HepG2 (cell line): Measurements from ENCODE around the gene TYMP. TPM values are rescaled to one million over a fixed set of nuclear protein-coding genes. Genes with fewer than 3 reads are reported as not detected.

Experiments used
- ATAC-seq: fragments of 200-7000 bp; cut with Tn5 transposase; 3 replicates; pipeline ENCODE4 v1.9.1; 2020; ENCODE audit warnings: mild to moderate bottlenecking, moderate library complexity
- BruUV-seq: library from RNA; stranded (reverse); fragments of 400-500 nt; replicated peaks from 2 replicates; lab custom pipeline; 2021; lab: Mats Ljungman, UMichigan
- CTCF ChIA-PET: fragments of 300-600 bp; formaldehyde crosslinking; extraction: SDS; loops from one replicate; lab custom pipeline; 2021; ENCODE audit warnings: low total read pairs, inconsistent platforms, low intra/inter-chr PET ratio; lab: Yijun Ruan, JAX
- POLR2A ChIA-PET: fragments of 350-600 bp; sonication (Branson Sonifier 250); formaldehyde crosslinking; loops from one replicate; lab custom pipeline; 2020; ENCODE audit warnings: antibody characterized with exemption, inconsistent platforms; lab: Yijun Ruan, JAX
- DNase-seq: peaks from one replicate; pipeline ENCODE4 v3.0.0-alpha.2; 2015; ENCODE audit warnings: low spot score
- FAIRE-seq: peaks from 3 replicates; lab custom pipeline; 2011; peaks lifted over from hg19 to GRCh38; lab: Jason Lieb, UNC
- H2AFZ ChIP-seq: one replicate; pipeline ENCODE4 v1.6.1; 2011; ENCODE audit warnings: low read length, inconsistent platforms
- H3K27ac ChIP-seq: fragments of 300-600 bp; 3 replicates; pipeline ENCODE4 v1.8.0; 2011; ENCODE audit warnings: mixed run types, mild to moderate bottlenecking, mixed read lengths, low read length, inconsistent platforms; ENCODE audit not compliant: insufficient read depth; ENCODE audit errors: extremely low read length
- H3K27me3 ChIP-seq, 2 experiments: fragments of 200-600 bp in 1 of 2; 2 replicates in 1 of 2; 3 replicates in 1 of 2; pipeline versions ENCODE4 v1.6.0 to v1.8.0; 2011; ENCODE audit warnings: low read length in 2 of 2, mild to moderate bottlenecking in 2 of 2, moderate library complexity in 2 of 2, inconsistent platforms in 1 of 2; ENCODE audit not compliant: insufficient read depth in 2 of 2, control insufficient read depth in 1 of 2
- H3K36me3 ChIP-seq, 2 experiments: fragments of 200-600 bp in 1 of 2; replicated peaks in 1 of 2; 2 replicates in 1 of 2; 3 replicates in 1 of 2; pipeline versions ENCODE4 v1.5.1 to v1.8.0; 2011; ENCODE audit warnings: low read length in 2 of 2, inconsistent platforms in 1 of 2; ENCODE audit not compliant: insufficient read depth in 2 of 2, control insufficient read depth in 1 of 2
- H3K4me1 ChIP-seq: 2 replicates; pipeline ENCODE4 v1.5.1; 2012; ENCODE audit warnings: low read length, inconsistent platforms; ENCODE audit not compliant: insufficient read depth
- H3K4me2 ChIP-seq: 2 replicates; pipeline ENCODE4 v1.6.0; 2011; ENCODE audit warnings: low read depth, low read length, inconsistent platforms
- H3K4me3 ChIP-seq, 3 experiments: fragments of 200-600 bp in 1 of 3; sonication (generic), shearing (Covaris generic) in 1 of 3; replicated peaks in 1 of 3; 2 replicates each; pipeline ENCODE4 v1.5.1; 2011 to 2016; ENCODE audit warnings: low read length in 3 of 3, inconsistent platforms in 2 of 3, low read depth in 2 of 3, mild to moderate bottlenecking in 2 of 3, control low read depth in 1 of 3, mixed read lengths in 1 of 3; ENCODE audit not compliant: insufficient read depth in 1 of 3
- H3K79me2 ChIP-seq: one replicate; pipeline ENCODE4 v1.6.1; 2011; ENCODE audit warnings: low read length, inconsistent platforms; ENCODE audit not compliant: insufficient read depth
- H3K9ac ChIP-seq: 2 replicates; pipeline ENCODE4 v1.6.0; 2011; ENCODE audit warnings: mild to moderate bottlenecking, low read depth, low read length, inconsistent platforms; ENCODE audit not compliant: insufficient read depth
- H3K9me3 ChIP-seq: 2 replicates; pipeline ENCODE4 v1.5.1; 2012; ENCODE audit warnings: mild to moderate bottlenecking, low read length
- H4K20me1 ChIP-seq: 2 replicates; pipeline ENCODE4 v1.6.0; 2011; ENCODE audit warnings: inconsistent platforms, mild to moderate bottlenecking, low read length, moderate library complexity; ENCODE audit not compliant: insufficient read depth
- RBFOX2 ChIP-seq: fragments of 200-400 bp; formaldehyde crosslinking; IDR thresholded peaks from 2 replicates; pipeline ENCODE4 v1.6.1; 2017; ENCODE audit warnings: low read depth, mild to moderate bottlenecking, low read length
- ZBTB38 ChIP-seq: sonication (generic); formaldehyde crosslinking; IDR thresholded peaks from 2 replicates; pipeline ENCODE4 v1.5.1; 2020; ENCODE audit warnings: mild to moderate bottlenecking, missing genetic modification reagents
- ZNF83 ChIP-seq: sonication (generic); formaldehyde crosslinking; IDR thresholded peaks from 2 replicates; pipeline ENCODE4 v1.4.0; 2020; ENCODE audit warnings: missing genetic modification reagents, mild to moderate bottlenecking, borderline replicate concordance
- ZNF878 ChIP-seq: sonication (generic); formaldehyde crosslinking; IDR thresholded peaks from 2 replicates; pipeline ENCODE4 v1.8.1; 2023; ENCODE audit warnings: mild to moderate bottlenecking, missing genetic modification reagents, moderate library complexity
- WGBS: methylation state at CpG from one replicate; pipeline ENCODE4 v1.1.6; 2017; ENCODE audit warnings: low lambda C conversion rate; 5-methylcytosine and 5-hydroxymethylcytosine counted together
- in situ Hi-C: cut with HindIII; loops from 2 replicates; pipeline ENCODE4 v1.10.0; 2017; ENCODE audit warnings: low pct_unique_long_range_greater_than_20kb; ENCODE audit not compliant: extremely low pct_ligation_motif_present
- intact Hi-C: fragments of 100-400 bp; cut with micrococcal nuclease; formaldehyde crosslinking; loops from one replicate; pipeline ENCODE4 v1.10.0; 2022; ENCODE audit not compliant: unreplicated experiment
- polyA plus RNA-seq, 8 experiments: library from polyadenylated mRNA; depleted of rRNA in 3 of 8; stranded (reverse) in 7 of 8; unstranded in 1 of 8; fragments of >200 nt; fragmentation: Illumina TruSeq in 4 of 8; extraction: Trizol in 4 of 8; gene quantifications; 2 replicates each; pipeline versions ENCODE4 v1.2.1 to v1.2.3, GENCODE V29; 2011 to 2016; ENCODE audit warnings: low read depth in 4 of 8, missing spikeins in 1 of 8, mixed read lengths in 1 of 8; ENCODE audit not compliant: insufficient read depth in 1 of 8
- total RNA-seq, 5 experiments: library from RNA; depleted of rRNA; stranded (reverse); fragments of >200 nt; fragmentation: Illumina TruSeq; extraction: Trizol; gene quantifications; 2 replicates each; pipeline ENCODE4 v1.2.3, GENCODE V29; 2016; ENCODE audit warnings: low read depth in 1 of 5
- TF ChIP-seq, protein P1 (sequence below): sonication (generic); formaldehyde crosslinking; IDR thresholded peaks from 2 replicates; pipeline ENCODE4 v1.5.0; 2020; ENCODE audit warnings: mild to moderate bottlenecking, missing genetic modification reagents, borderline replicate concordance

Gene TYMP
- total and polyA plus RNA-seq, 2 of the 13 experiments (the other 11 are each of a cell fraction or from before 2014, with no cell fraction given), result 3.9 to 4.3 TPM

DNA sequence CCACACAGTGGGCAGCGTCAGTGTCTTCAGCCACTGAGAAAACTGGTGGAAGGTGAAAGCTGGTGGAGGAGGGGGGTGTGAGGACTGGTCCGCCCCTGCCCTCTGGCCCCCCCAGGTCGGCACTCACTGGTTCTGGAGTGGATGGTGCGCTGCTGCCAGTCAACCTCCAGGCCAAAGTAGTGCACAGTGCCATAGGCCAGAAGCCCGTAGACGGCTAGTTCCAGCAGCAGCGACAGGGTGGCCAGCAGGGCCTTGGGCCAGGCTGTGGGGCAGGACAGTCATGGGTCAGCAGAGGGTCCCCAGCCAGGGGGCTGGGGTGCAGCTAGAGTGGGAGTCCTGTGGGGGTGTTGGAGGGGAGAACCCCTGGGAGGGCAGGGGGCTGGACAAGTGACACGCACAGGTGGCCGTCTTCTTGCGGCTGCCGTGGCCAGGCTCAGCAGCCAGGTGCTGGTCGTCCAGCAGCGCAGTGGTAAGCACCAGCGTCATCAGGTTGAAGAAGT is 24.5 kb downstream of the TYMP start (continued):
- TF ChIP-seq, protein P1, sequence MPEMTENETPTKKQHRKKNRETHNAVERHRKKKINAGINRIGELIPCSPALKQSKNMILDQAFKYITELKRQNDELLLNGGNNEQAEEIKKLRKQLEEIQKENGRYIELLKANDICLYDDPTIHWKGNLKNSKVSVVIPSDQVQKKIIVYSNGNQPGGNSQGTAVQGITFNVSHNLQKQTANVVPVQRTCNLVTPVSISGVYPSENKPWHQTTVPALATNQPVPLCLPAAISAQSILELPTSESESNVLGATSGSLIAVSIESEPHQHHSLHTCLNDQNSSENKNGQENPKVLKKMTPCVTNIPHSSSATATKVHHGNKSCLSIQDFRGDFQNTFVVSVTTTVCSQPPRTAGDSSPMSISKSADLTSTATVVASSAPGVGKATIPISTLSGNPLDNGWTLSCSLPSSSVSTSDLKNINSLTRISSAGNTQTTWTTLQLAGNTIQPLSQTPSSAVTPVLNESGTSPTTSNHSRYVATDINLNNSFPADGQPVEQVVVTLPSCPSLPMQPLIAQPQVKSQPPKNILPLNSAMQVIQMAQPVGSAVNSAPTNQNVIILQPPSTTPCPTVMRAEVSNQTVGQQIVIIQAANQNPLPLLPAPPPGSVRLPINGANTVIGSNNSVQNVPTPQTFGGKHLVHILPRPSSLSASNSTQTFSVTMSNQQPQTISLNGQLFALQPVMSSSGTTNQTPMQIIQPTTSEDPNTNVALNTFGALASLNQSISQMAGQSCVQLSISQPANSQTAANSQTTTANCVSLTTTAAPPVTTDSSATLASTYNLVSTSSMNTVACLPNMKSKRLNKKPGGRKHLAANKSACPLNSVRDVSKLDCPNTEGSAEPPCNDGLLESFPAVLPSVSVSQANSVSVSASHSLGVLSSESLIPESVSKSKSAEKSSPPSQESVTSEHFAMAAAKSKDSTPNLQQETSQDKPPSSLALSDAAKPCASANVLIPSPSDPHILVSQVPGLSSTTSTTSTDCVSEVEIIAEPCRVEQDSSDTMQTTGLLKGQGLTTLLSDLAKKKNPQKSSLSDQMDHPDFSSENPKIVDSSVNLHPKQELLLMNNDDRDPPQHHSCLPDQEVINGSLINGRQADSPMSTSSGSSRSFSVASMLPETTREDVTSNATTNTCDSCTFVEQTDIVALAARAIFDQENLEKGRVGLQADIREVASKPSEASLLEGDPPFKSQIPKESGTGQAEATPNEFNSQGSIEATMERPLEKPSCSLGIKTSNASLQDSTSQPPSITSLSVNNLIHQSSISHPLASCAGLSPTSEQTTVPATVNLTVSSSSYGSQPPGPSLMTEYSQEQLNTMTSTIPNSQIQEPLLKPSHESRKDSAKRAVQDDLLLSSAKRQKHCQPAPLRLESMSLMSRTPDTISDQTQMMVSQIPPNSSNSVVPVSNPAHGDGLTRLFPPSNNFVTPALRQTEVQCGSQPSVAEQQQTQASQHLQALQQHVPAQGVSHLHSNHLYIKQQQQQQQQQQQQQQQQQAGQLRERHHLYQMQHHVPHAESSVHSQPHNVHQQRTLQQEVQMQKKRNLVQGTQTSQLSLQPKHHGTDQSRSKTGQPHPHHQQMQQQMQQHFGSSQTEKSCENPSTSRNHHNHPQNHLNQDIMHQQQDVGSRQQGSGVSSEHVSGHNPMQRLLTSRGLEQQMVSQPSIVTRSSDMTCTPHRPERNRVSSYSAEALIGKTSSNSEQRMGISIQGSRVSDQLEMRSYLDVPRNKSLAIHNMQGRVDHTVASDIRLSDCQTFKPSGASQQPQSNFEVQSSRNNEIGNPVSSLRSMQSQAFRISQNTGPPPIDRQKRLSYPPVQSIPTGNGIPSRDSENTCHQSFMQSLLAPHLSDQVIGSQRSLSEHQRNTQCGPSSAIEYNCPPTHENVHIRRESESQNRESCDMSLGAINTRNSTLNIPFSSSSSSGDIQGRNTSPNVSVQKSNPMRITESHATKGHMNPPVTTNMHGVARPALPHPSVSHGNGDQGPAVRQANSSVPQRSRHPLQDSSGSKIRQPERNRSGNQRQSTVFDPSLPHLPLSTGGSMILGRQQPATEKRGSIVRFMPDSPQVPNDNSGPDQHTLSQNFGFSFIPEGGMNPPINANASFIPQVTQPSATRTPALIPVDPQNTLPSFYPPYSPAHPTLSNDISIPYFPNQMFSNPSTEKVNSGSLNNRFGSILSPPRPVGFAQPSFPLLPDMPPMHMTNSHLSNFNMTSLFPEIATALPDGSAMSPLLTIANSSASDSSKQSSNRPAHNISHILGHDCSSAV, result no peak

DNA sequence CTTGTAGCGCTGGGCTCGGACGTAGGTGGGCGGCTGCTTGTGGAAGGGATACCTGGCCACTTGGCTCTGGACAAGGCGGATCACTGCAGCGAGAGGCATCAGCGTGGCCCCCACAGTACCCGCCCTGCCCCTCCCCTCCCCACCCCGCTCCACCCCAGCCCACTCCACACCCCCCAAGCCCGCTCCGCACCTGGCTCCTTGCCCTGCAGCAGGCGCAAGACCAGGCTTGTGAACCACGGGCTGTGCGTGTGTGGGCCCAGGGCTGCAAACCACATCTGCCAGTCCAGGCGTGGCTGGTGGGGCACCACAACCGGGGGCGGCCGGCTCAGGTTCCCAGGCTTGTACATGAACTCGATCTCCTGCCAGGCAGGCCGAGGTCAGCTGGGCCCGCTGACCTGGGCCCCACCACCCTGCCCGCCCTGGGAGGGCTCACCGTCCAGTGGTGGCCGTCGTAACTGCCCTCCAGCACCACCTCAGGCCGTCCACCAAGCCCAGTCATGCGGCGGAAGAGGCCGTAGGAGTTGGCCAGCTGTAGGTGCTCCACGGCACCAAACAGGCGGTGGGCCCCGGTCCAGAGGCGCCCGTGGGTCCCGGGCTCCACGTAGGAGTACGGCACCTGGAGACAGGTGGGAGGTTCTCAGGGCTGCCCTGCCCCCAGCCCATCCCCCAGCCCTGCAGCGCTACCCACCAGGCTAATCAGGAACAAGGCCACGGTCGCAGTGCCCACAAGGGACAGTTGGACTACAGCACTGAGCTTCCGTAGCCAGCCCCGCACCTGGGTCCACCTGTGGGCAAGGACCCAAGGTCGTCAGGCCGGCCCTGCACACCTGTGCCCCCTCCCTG is 25.2 kb downstream of the TYMP start:
- BruUV-seq, result no TSS peak
- Histone ChIP-seq H3K4me1 (peaks cover 18% of the 10 kb centered on the region), H3K27ac (no peak overlapping the region), H3K36me3 (peaks cover 2 to 10% of the 10 kb centered on the region in 2 experiments; a peak in 1 of 5 replicates), H3K4me2 (no peak overlapping the region), H3K9ac (no peak overlapping the region), H3K27me3 (no peaks in the 10 kb centered on the region; a peak in 1 of 5 replicates), H3K4me3 (no peak overlapping the region), H2AFZ (no peak overlapping the region), H3K9me3 (no peaks in the 10 kb centered on the region), H4K20me1 (no peaks in the 10 kb centered on the region), H3K79me2 (peaks cover 22% of the 10 kb centered on the region)
- intact Hi-C loops (no loop called here), in situ Hi-C loops (no loop called here)
- ATAC-seq (no peak), DNase-seq (no peak), FAIRE-seq (no peak)
- CTCF ChIA-PET, result no interaction called here
- TF ChIP-seq ZNF83 (CRISPR knock-in tag) (no peak), RBFOX2 (0 out of 2 replicates have a peak, but pooled peaks have one; percentile 30), ZNF878 (CRISPR knock-in tag) (no peak), ZBTB38 (CRISPR knock-in tag) (no peak)
- 92% methylated on average over 29 of the region's 44 CpGs for WGBS
- POLR2A ChIA-PET, result interaction anchor here (1.8 kb wide), 1 partner anchor 21 kb away, joined by 5 read pairs; the partner anchor contains the start of gene SCO2
